Bone marrow (tissue), 2 donors: Measurements from ENCODE around the gene MACC1.

Source experiments
- DNase-seq, 2 donors: peaks; one replicate each; lab custom pipeline; 2025; lab: John Stamatoyannopoulos, UW

MACC1 gene, protein sequence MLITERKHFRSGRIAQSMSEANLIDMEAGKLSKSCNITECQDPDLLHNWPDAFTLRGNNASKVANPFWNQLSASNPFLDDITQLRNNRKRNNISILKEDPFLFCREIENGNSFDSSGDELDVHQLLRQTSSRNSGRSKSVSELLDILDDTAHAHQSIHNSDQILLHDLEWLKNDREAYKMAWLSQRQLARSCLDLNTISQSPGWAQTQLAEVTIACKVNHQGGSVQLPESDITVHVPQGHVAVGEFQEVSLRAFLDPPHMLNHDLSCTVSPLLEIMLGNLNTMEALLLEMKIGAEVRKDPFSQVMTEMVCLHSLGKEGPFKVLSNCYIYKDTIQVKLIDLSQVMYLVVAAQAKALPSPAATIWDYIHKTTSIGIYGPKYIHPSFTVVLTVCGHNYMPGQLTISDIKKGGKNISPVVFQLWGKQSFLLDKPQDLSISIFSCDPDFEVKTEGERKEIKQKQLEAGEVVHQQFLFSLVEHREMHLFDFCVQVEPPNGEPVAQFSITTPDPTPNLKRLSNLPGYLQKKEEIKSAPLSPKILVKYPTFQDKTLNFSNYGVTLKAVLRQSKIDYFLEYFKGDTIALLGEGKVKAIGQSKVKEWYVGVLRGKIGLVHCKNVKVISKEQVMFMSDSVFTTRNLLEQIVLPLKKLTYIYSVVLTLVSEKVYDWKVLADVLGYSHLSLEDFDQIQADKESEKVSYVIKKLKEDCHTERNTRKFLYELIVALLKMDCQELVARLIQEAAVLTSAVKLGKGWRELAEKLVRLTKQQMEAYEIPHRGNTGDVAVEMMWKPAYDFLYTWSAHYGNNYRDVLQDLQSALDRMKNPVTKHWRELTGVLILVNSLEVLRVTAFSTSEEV

DNA sequence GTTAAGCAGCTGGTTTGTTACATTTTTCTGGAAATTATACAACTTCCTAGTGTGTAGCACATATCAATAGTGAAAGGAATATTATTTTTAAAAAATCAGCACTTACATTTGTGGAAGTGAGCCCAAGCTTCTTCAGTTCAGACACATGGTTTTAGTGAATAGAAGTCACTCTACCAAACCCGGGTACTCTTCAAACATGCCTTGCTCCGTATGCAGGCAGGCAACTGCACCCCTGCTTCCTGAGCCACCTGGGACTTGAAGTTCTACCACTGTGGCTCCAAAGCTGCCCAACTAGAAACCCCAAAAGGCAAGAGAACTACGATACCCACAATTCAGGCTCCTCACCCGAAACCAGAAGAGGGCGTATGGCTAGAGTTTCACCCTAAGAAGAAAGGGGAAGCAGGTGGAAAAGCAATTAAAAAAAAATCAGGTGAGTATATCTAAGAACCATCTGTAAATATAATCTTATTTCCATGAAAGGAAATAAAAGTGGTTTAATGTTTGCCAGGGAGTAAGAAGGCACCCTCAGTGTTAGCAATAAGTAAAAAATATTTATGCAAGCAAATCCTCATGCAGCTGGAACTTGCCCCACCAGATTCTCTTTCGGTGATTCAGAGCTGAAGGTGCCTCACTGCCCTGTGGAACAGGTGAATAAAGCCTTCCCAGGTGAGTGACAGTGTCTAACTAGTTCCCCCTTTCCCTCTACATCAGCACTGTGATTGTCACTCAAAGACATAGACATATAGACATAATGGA, at the start of gene MACC1:
Gene MACC1 (minus strand): TSS at position 192 of the 756 bp plus-strand sequence. CDS start 55,522 bp downstream, outside the sequence.
- DNase-seq: no peak

DNA sequence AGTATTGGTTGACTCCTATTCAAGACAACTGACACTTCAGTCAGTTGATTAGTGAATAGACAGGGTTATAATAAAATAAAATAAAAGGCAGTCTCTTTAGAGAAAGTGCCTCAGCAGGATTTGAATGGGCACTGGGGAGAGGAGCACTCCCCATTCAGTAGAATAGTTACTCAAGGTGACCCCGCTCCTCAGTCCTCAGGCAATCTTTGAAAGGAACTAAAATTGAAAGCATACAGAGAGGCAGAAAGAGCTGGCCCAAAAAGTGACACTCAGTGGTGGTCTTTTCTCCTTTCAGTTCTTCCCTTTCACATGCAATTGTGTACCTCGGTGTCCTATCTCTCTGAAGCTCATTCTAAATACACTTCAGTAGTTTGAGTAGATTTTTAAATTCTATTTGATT, 47.4 kb upstream of the MACC1 start:
- no peak for DNase-seq

DNA sequence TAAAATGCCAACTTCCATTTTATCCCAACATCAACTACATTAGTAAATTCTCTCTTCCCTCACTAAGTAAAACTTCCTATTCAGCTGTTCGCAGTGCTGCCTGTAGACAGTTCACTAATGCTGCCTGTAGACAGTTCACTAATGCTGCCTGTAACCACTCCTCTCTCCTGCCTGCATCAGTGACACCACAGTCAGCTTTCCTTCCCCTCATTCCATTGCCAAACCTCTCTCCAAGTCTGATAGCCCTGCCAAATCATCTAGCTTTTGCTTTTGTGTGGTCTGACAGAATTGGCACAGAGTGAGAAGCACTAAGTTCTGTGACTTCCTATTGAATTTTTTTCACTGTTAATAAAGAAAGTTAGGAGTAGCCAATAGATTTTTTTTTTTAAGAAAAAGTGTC, 43.0 kb upstream of the MACC1 start:
- DNase-seq: no peak

DNA sequence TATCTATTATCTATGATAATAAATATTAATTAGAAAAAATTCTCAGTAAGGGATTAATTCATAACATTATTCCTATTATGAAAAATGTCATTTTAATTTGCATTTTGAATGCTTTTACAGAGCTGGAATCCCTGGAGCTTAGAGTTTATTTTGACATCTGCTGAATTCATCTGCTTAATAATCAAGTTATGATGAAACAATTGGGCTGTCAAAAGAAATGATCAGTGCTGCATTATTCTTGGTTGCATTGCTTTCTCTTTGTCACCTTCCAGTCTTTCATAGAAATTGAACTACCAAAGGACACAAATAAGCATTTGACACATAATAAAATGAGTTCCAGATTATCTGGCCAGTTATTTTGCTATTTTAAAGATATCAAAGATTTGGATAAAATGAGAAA, 40.0 kb upstream of the MACC1 start:
- DNase-seq: no peak

DNA sequence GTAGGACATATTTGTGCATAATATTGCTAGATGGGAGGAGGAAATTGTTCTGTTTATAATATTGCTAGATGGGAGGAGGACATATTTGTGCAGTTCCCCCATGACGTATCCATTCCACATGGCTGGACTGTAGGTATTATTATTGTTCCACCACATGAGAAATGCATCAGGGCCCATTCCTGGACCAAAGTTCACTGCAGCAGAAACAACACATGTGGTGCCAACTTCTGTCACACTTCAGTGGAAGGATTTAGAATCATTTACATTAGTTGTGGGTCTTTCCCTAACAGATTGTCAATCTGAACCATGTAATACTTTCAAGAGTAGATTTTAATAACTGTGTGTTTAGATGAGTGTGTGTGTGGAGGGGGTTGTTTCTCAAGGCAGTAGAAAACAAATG, 32.7 kb upstream of the MACC1 start:
- DNase-seq: no peak

DNA sequence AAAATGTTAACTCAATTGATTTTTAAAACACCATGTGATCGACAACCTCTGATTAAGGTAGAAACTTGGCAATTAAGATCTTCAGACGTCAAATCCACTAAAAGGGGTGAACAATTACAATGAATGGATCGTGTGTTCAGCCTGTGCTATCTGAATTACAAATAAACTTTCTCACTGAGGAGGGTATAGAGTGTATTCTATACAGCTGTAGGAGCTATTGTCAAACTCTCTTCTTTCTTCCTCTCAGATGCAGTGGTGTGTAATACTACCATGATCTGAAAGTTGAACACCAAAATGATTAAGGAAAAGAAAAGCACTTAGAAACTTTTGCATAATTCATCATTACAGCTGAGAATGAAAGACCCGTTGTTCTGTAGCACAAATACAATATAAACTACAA, 32.2 kb upstream of the MACC1 start:
- no peak for DNase-seq

DNA sequence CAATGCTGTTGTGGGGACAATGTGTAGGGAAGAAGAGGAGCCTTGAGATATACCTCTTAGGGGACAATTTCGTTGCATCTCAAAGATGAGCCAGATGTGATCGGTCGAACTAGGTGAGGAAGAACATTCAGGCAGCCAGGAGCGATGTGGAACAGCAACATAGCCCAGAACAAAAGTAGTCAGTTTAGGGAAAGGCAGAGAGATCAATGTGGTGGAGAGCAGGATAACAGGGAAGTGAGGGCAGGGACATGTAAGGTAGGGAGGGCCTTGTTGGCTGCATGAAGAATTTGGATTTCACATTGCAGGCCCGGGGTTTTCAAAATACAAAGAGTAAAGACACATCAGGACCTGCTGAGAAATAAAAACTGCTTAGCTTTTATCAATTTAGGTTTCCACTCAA, 29.1 kb upstream of the MACC1 start:
- DNase-seq: no peak

DNA sequence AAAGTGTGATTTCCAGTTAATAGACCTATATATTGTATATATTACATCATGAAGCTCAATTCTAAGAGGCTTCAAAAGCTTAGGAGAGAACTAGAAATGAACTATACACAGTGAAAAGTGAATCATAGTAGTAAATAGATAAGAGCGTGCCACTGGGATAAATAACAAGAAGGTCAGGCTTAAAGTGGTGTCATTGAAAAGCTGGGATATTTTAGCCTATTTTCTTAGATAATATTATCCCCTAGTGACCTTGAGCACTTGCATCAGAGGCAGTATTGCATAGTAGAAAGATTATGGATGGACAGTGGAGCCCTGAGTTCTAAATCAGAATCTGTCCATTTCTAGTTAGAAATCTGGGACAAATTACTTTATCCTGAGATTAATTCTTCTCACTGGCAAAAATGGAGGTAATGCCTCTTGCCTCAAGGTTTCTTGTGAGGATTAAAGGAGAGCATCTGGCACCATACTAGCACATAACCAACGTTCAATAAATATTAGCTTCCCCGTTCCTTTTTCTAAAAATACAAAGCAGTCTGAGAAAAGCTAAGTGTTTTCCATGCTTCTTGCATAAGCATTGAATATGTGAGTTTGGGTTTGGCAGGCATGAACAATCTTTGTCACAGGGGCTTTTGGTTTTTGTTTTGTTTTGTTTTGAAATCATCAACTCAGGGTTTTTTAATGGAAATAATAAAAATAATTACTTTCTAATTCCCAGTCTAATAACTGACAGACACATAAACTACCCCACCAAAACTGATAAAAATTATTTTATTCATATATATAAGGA, 27.3 kb upstream of the MACC1 start:
- no peak for DNase-seq

DNA sequence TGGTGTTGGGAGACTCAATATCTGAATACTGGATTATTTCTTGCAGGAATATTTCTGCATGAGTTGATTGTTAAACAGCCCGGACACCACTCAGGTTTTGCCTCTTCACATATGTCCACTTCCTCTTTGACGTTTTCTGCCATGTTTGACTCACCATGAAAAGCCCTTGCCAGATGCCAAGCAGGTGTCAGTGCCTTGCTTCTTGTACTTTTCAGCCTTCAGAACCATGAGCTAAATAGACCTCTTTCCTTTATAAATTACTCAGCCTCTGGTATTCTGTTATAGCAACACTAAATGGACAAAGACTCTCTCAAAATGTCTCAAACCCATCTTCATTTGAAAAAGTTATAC, 24.7 kb upstream of the MACC1 start:
- DNase-seq: no peak

DNA sequence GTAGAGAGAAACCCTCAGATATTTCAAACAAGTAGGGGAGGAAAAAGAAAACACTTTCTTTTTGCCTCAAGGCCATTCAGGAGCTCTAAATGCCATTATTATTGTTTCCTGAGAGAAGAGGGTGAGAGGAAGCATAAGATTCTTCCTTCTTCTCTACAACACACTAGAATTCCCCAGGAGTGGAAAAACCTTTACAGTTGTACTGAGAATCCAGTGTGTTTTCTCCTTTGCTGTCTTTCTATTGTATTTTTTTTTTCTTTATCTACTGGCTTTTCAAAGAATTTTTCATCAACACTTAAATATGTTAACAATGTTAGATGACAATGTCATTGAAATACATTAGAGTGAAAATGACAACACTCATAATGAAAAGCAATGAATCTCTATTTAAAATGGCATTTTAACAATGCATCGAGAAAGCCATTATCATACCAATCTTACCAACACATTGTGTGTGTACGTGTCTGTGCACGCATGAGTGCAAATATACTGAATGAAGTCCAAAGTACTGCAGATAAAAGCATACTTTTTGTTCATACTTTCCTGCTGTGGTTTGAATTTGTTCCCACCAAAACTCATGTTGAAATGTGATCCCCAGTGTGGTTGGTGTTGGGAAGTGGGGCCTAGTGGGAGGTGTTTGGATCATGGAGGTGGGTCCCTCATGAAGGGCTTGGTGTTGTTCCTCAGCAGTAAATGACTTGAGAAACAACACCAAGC, 24.2 kb upstream of the MACC1 start:
- DNase-seq: no peak

DNA sequence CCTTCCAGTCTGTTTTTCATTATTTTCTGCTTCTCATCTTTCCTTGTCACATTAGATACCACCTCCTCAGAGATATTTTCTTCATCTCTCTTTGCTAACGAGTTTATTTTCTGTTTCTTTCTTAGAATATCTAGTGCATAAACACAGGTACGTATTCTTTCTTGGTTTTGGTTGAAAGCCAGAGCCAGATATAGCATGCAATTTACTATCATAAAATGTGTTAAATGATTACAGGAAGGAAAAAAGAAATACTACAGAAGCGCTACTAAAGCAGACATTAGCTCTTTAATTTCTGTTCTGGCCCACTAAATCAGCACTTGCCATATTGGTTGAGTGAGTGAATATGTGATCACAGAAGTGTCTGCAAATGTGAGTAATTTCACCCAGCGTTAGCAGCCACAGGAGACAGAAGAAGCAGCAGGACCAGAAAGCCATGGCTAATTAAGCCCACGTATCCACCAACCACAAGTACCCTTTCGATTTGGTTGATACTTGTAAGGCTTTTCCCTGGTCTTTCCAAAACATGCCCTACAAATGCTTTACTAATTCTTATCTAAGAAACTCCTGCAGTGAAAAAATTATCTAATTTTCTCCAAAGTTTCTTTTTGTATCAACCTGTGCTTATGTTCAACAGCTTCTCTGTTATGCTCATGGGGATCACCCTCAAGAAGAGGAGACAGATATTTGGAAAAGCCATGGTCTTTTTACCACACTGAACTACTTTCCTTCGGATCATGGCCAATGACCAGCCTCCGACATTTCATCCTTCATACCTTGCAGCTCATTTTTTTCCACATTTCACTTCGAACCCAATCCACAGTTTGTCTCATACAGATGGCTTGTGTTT, 23.1 kb upstream of the MACC1 start:
- DNase-seq: no peak

DNA sequence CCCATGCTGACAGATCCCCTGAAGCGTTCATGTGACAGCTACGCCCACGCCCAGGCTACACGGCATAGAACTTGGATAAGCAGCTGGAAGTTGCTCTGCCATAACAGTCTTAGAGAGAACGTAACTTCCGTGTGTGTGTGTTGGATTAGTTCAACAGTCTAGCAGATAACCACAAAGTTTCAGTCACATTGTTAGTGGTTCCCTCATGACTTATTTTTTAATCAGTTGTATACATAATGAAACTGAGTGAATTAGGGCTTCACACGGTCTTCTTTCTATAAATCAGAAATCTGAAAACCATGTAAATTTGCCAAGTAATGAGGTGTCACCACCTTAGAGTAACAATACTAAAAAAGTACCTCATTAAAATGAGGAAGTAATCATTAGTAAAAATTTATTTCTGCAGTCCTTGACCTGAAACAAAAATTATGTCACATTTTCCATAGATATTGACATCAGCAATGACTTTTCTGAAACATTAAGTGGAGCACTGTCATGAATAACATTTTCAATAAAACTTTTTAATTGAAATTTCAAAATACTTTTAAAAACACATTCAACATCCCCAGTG, 21.7 kb upstream of the MACC1 start:
- no peak for DNase-seq

DNA sequence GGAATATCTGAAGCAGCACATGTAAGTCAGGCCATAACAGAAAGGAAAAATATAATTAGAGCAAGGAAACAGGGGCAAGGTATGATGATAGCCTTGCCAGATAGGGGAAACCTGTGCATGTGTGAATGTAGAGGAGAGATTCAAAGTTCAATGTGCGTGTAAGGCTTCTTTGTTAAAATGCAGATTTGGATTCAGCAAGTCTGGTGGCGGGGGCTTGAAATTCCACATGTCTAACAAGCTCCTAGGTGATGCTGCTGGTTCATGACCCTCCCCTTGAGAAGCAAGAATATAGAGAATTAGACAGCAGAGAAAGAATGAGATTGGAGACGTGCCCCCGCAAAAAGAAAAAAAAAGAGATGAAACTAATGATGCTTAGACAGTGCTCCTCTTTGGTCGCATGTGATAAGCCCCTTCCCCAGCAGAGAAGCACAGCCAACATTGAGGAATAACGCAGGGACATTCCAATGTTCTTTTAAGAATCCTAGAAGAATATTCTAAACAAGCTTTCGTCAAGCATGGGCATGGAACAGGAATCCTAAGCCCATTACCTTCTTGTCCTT, 21.1 kb upstream of the MACC1 start:
- DNase-seq: no peak

DNA sequence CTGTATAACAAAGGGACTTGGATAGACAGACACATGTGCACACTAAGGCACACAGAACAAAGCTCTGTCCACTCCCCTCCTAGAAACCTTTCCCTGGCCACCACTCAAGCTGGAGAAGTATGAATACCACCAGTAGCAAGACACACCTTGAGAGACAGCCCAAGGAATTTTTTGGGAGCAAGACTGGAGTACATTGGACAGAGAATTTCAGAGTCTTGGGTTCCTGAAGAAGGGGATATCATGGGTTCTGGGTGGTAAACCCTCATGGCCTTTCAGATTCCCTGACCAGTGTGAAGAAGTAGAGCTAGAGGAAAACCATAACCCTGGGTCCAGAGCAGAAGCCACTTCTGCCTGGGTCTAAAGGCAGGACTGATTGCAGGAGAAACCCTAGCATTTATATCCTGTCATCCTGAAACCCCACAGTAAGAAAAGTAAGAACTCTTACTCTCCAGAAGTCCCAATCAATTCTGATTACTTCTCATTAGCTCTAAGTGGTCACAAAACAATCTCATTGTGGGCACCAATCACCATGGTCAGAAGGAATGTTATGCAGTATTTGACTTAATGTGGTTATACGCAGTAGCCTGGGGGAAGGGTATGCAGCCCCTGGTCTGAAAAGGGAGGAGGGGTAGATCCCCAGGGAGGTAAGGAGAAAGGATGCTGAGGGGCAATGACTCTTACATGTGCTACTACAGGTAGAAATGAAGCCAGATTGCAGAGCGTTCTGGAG, 20.4 kb upstream of the MACC1 start:
- DNase-seq: no peak

DNA sequence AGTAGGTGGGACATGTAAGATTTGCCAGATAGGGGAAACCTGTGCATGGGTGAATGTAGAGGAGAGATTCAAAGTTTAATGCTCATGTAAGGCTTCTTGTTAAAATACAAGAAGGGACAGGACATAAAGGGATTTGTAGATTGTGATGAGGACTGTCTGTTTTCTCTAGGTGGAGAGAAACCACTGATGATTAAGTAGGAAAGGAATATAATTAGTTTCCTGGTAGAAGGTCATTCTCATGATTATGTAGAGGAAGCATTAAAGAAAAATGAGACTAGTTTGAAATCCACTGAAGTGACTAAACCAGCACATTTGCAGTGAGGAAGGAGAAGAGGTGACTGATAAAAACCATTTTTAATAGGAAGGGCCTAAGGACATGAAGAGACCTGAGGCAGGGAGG, 19.6 kb upstream of the MACC1 start:
- no peak for DNase-seq

DNA sequence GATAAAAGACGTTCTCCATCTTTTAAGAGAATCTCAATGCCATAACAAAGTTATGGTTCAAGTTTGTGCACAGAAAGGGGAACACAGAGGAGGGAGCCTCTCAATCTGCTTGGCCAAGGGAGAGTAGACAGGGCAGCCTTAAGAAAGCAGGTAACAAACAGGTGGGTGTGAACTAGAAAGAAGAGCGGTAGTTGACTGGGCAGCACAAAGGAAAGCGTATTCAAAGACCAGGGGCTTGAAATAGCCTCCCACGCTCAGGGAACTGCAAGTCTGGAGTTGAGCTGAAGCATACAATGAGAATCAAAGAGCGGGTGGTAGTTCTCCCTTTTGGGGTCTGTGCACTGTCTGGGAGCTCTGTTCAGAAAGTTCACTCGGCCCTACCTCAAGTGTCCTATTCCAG, 18.9 kb upstream of the MACC1 start:
- DNase-seq: no peak

DNA sequence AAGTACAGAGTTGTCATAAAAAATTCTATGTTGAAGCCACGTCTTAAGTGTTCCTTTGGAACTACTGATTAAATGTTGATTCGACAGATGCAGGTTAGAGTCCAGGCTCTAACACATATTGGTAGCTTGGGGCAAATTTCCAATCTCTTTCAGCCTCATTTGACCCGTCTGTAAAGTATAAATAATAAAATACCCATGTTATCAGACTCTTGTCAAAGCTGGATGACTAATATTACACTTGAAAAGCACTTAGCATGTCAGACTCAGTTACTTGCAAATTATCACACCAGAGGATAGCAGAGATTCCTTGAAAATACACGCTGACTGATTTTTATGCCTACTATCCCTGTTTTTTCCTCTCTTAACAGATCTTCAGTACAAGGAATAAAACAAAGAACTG, 18.1 kb upstream of the MACC1 start:
- DNase-seq: no peak

DNA sequence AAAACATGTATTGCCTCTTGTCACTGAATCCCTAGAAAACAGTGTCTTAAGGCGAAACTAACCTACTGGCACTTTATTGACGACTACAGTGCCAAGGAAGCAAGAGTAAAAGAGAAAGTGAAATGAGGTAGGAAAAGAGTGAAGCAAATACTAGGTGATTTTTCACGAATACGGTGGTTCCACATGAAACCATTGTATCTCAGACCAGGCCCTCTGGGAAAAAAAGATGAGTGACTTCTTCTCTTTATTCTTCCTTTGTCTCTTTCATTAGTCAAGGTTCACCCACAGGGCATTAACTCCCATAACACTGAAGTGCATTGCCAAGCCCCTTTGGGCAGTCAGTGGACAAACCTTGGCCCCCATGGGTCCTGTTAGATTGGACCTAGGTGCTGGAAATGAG, 16.2 kb upstream of the MACC1 start:
- no peak for DNase-seq

DNA sequence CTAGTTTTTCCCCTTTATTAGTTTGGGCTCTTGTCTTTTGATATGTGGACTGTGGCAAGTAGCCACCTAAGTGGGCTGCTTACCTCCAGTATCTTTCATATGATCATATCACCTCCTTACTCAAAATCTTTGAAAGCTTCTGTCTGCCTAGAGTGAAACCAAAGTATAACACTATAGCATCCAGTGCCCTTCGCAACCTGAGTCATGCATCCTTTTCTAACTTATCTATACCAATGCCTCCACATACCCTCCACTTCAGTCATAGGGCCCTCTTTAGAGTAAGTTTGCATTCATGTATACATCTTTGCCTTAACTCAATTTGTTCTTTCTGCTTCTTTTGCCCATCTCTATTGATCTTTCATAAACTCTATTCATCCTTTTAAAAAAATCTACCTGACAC, 15.7 kb upstream of the MACC1 start:
- DNase-seq: no peak
